Activated effector memory CD4-positive, alpha-beta T cell treated with Interleukin-2 at 50 U/mL for 16 hours (primary cell): Measurements from ENCODE around the gene SLC15A3.
"Not testable (repeated sequence)": the region's sequence is repeated elsewhere in the genome, so short reads cannot be mapped to it uniquely, and the experiment has no call there.

Experiments used
- DNase-seq: peaks from one replicate; pipeline ENCODE4 v3.0.0-alpha.2; 2020

Gene SLC15A3

GRCh38 chr11:60974316-60974715, 22.3 kb upstream of the SLC15A3 start:
- not testable (repeated sequence) for DNase-seq

GRCh38 chr11:60973699-60974098, 21.7 kb upstream of the SLC15A3 start:
- no peak for DNase-seq

GRCh38 chr11:60972182-60973030, 20.4 kb upstream of the SLC15A3 start:
- no peak for DNase-seq

- peak; percentile 62 for DNase-seq
Observed at GRCh38 chr11:60971520-60971919, 19.5 kb upstream of the SLC15A3 start, which contains the start of gene CD6. CD6 (plus strand) TSS chr11:60971680; CDS start chr11:60971866, 186 bp downstream.

- DNase-seq: no peak
Observed at GRCh38 chr11:60970890-60971289, 18.9 kb upstream of the SLC15A3 start.

GRCh38 chr11:60970369-60970774, 18.4 kb upstream of the SLC15A3 start:
- DNase-seq: peak; percentile 69

GRCh38 chr11:60968223-60968622, 16.2 kb upstream of the SLC15A3 start:
- DNase-seq: no peak

GRCh38 chr11:60966890-60967289, 14.9 kb upstream of the SLC15A3 start:
- DNase-seq: no peak

- no peak for DNase-seq
Observed at GRCh38 chr11:60964801-60965200, 12.8 kb upstream of the SLC15A3 start.

GRCh38 chr11:60960405-60960804, 8.4 kb upstream of the SLC15A3 start:
- DNase-seq: no peak

- no peak for DNase-seq
Observed at GRCh38 chr11:60959431-60959830, 7.5 kb upstream of the SLC15A3 start.

GRCh38 chr11:60957188-60957587, 5.2 kb upstream of the SLC15A3 start:
- no peak for DNase-seq

- DNase-seq: no peak
Observed at GRCh38 chr11:60955571-60955970, 3.6 kb upstream of the SLC15A3 start.

GRCh38 chr11:60954421-60954820, 2.4 kb upstream of the SLC15A3 start:
- DNase-seq: no peak

GRCh38 chr11:60953781-60954180, 1.8 kb upstream of the SLC15A3 start:
- DNase-seq: no peak

GRCh38 chr11:60952742-60953170, 780 bp upstream of the SLC15A3 start:
- DNase-seq: no peak

GRCh38 chr11:60951606-60951903, 421 bp downstream of the SLC15A3 start:
- DNase-seq: no peak

- DNase-seq: no peak
Observed at GRCh38 chr11:60950933-60951605, 907 bp downstream of the SLC15A3 start.

- DNase-seq: no peak
Observed at GRCh38 chr11:60950024-60950423, 2.0 kb downstream of the SLC15A3 start.

- no peak for DNase-seq
Observed at GRCh38 chr11:60948250-60948649, 3.7 kb downstream of the SLC15A3 start.

- no peak for DNase-seq
Observed at GRCh38 chr11:60947700-60948099, 4.3 kb downstream of the SLC15A3 start.

- no peak for DNase-seq
Observed at GRCh38 chr11:60946601-60947264, 5.2 kb downstream of the SLC15A3 start.

- DNase-seq: no peak
Observed at GRCh38 chr11:60945295-60945667, 6.7 kb downstream of the SLC15A3 start.
